Lower leg skin (tissue), 3 donors: ENCODE results near the gene VAT1L.

Experiments
- POLR2A ChIP-seq, 2 donors: fragments of 450-650 bp; IDR thresholded peaks; one replicate each; pipeline ENCODE4 v1.6.1; 2016 to 2017; ENCODE audit warnings: antibody characterized with exemption in 2 of 2, mild to moderate bottlenecking in 1 of 2, moderate library complexity in 1 of 2
- TF ChIP-seq, protein P1 (sequence below), 3 donors: fragments of 450-650 bp; IDR thresholded peaks; one replicate each; pipeline ENCODE4 v1.5.1; 2016; ENCODE audit warnings: antibody characterized with exemption in 3 of 3, mild to moderate bottlenecking in 3 of 3, moderate library complexity in 2 of 3

DNA sequence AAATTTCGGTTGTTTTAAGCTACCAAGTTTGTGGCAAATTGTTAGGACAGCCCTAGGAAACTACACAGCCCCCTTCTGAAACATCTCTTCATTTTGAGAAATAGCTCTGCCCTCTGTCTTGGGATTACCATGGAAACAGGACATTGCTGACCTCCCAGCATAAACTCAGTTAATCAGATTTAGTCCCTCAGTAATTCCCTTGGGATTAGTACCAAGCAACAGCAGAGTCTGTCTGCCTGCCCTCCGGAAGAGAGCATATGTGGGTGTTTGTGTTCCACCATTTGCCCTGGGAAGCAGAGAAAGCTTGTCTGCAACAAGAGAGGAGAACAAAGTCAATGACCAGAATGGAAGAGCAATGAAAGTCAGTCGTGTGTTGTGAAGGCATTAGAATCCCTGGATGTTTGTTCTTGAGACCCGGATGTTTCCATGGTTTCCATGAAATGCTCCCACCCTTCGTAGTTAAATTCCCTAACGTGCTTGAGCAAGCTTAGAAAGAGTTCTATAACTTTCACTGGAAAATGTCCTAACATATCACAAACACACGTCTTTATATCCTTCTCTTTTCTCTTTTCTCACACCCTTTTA lies 39.9 kb upstream of the VAT1L start:
- TF ChIP-seq, protein P1, sequence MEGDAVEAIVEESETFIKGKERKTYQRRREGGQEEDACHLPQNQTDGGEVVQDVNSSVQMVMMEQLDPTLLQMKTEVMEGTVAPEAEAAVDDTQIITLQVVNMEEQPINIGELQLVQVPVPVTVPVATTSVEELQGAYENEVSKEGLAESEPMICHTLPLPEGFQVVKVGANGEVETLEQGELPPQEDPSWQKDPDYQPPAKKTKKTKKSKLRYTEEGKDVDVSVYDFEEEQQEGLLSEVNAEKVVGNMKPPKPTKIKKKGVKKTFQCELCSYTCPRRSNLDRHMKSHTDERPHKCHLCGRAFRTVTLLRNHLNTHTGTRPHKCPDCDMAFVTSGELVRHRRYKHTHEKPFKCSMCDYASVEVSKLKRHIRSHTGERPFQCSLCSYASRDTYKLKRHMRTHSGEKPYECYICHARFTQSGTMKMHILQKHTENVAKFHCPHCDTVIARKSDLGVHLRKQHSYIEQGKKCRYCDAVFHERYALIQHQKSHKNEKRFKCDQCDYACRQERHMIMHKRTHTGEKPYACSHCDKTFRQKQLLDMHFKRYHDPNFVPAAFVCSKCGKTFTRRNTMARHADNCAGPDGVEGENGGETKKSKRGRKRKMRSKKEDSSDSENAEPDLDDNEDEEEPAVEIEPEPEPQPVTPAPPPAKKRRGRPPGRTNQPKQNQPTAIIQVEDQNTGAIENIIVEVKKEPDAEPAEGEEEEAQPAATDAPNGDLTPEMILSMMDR (IDR thresholded peaks at IDR 0.05), result no peak
- no peak for TF ChIP-seq POLR2A (IDR thresholded peaks at IDR 0.05)
